OCI-LY1 (cell line): ENCODE data around the gene TRIP12.

ENCODE experiments used
- EZH2 ChIP-seq: fragments of 200-600 bp; sonication (generic), shearing (Covaris generic); IDR thresholded peaks from 2 replicates; pipeline ENCODE4 v1.8.0; 2017; ENCODE audit warnings: borderline replicate concordance, mixed run types, mild to moderate bottlenecking, antibody characterized with exemption, low read length, moderate library complexity, mixed read lengths
- TF ChIP-seq, protein P1 (sequence below): fragments of 200-600 bp; sonication (generic), shearing (Covaris generic); IDR thresholded peaks from 2 replicates; pipeline ENCODE4 v1.5.1; 2017; ENCODE audit warnings: mild to moderate bottlenecking, antibody characterized with exemption, low read length, moderate library complexity, mixed read lengths

DNA sequence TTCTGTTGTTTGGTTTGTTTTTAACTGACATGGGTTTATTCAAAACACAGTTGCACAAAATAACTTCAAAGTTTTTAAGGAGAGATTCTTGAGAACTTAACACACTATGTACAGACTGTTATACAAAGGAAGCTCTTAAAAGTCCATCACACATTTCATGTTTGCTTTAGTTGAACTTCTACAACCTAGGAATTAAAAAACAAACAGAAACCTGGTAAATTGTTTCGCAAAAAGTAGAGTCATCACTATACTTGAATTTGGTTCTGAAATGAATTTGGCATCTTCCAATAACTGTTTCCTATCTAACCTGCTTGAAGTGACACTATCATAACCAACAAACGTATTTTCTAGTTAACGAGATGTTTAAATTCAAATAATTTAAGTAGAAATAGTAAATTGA lies 21.8 kb downstream of the TRIP12 start:
- TF ChIP-seq, protein P1, sequence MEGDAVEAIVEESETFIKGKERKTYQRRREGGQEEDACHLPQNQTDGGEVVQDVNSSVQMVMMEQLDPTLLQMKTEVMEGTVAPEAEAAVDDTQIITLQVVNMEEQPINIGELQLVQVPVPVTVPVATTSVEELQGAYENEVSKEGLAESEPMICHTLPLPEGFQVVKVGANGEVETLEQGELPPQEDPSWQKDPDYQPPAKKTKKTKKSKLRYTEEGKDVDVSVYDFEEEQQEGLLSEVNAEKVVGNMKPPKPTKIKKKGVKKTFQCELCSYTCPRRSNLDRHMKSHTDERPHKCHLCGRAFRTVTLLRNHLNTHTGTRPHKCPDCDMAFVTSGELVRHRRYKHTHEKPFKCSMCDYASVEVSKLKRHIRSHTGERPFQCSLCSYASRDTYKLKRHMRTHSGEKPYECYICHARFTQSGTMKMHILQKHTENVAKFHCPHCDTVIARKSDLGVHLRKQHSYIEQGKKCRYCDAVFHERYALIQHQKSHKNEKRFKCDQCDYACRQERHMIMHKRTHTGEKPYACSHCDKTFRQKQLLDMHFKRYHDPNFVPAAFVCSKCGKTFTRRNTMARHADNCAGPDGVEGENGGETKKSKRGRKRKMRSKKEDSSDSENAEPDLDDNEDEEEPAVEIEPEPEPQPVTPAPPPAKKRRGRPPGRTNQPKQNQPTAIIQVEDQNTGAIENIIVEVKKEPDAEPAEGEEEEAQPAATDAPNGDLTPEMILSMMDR = no peak
- no peak for TF ChIP-seq EZH2
